GM19452 (cell line): ENCODE measurements around the gene SYTL5.
A peak's percentile ranks its signal among the peaks of the same experiment; 100 is the strongest.

ENCODE experiments used
- ATAC-seq: cut with Tn5 transposase; IDR thresholded peaks from one replicate; pipeline ENCODE4 v1.9.1; 2021; ENCODE audit not compliant: unreplicated experiment

The SYTL5 gene

GRCh38 chrX:38087594-38087993 lies 81.2 kb downstream of the SYTL5 start:
- ATAC-seq, result no peak

GRCh38 chrX:38089173-38089982 lies 83.0 kb downstream of the SYTL5 start:
- ATAC-seq, result no peak

GRCh38 chrX:38095971-38096529 lies 89.7 kb downstream of the SYTL5 start:
- ATAC-seq, result no peak

DNA sequence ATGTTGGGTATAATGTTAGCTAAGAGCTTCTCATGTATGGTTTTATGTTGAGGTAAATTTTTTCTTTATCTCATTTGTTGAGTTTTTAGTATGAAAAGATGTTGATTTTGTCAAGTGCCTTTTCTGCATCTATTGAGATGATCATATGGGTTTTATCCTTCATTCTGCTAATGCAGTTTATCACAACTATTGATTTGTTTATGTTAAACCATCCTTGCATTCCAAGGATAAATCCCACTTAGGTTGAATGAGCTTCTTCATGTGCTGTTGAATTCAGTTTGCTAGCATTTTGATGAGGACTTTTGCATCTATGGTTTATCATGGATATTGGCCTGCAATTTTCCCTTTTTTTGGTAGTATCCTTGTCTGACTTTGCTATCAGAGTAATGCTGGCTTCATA lies 93.3 kb downstream of the SYTL5 start:
- ATAC-seq, result no peak

DNA sequence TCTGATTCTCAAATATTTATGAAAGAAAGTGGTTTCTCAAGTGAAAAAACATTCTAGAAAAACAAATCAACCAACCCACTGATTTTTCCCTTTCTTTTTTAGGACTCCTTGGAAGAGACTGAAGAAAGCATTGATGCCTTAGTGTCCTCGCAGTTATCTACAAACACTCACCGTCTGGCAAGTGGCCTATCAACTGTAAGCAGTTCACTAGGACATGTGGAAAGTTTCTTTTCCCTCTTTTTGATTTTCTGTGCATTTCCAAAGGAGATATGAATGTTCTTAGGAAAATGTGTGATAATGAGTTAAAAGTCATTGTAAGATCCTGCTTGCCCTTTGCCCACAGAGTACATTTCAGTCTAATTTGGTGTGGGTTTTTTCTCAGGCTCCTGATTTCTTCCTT lies 95.9 kb downstream of the SYTL5 start:
- ATAC-seq, result no peak

DNA sequence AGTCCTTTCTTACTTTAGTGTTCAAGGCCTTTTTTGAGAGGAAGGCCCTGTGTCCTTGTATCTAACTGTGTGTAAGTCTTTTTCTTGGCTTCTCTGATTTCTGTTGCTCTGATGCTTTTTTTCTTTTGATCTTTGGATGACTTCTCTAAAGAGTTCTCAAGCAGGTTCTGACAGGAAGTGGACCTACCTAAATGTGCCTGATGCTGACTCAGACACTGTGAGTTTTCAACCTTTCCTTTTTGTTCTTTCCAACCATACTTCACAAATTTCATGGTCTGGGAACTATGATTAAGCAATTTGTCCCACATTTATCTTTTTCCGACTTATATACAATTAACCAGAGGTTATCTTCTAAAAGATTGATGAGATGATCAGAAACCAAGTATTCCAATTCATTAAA lies 96.5 kb downstream of the SYTL5 start:
- ATAC-seq, result no peak

GRCh38 chrX:38103857-38104812 lies 97.8 kb downstream of the SYTL5 start:
- ATAC-seq, result peak; percentile 84

- no peak for ATAC-seq
Measured at GRCh38 chrX:38105216-38105725, 98.9 kb downstream of the SYTL5 start.

DNA sequence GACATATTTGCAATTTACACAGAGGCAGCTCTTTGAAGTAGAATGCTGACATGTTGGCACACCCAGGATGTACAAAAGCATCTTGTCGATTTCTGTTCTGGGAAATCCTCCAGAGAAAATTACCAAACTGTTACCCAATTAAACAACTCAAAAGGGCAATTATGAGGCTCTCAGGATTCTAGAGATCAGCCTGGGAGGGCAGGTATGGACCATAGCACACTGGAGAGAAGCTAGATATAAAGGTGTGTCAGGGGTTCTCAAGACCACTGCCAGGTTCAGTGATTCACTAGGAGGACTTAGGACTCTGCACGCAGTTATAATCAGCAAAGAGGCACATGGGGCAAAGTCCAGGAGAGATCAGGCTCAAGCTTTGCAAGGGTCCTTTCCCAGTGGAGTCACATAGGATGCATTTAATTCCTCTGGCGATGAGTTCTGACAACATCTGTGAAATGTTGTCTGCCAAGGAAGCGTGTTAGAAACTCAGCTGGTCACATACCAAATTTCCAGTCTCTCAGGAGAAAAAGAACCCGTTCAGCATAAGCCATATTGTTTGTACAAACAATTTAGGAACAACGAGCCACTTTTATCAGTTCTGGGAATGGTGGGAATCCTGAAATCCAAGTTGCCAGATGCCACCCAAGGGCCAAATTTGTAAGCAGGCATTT lies 100.8 kb downstream of the SYTL5 start:
- ATAC-seq, result no peak

GRCh38 chrX:38108364-38108763 lies 102.0 kb downstream of the SYTL5 start:
- ATAC-seq, result no peak

- no peak for ATAC-seq
Measured at GRCh38 chrX:38109042-38109898, 102.9 kb downstream of the SYTL5 start.

- ATAC-seq, result no peak
Measured at GRCh38 chrX:38110231-38110630, 103.9 kb downstream of the SYTL5 start.

DNA sequence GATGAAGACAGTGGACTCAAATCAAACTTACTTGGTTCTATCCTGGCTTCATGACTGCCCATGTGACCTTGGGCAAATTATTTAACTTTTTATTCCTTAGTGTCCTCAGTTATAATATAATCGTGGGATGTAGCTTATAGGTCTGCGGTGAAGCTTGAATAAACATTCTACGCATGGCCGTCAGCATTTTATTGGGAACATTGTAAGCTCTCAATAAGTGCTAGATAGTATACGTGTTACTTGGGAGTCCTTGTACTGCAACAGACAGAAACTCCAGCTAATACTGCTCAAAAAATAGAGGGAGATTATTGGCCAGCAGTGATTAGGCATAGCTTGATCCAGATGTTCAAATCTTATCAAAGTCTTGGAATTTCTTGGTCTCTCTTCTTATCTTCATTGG lies 104.8 kb downstream of the SYTL5 start:
- no peak for ATAC-seq

GRCh38 chrX:38112566-38112965 lies 106.2 kb downstream of the SYTL5 start:
- peak; percentile 86 for ATAC-seq

GRCh38 chrX:38116706-38117105 lies 110.4 kb downstream of the SYTL5 start:
- no peak for ATAC-seq

DNA sequence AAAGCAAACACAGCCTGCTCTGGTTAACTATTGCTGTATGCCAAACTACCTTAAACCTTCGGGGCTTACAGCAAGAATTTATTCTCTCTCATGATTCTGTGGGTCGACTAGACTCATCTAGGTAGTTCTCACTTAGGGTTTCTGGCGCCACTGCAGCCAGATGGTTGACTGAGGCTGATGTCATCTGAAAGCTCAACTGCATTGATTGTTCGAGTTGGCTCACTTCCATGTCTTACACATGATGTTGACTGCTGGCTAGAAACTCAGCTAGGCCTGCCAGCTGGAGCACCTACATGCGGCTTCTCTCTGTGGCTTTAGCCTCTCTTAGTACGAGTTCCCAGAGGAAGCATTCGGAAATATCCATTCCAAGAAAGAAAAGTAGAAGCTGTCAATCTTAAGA lies 111.1 kb downstream of the SYTL5 start:
- no peak for ATAC-seq

DNA sequence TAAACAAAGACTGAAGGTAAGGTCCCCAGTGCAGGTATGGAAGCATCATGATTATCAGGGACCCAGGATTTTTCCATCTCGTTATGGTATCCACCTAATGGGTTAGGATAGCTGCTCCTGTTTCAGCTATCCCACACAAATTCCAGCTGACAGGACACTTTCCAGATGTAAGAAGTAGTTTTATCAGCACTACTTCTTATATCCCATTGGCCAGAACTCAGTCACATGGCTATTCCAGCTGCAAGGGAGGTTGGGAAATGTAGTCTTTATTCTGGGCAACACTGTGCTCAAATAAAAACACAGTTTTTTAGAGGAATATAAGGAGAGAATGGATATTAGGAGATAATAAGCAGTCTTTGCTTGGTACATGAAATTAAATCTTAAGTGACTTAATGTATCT lies 117.6 kb downstream of the SYTL5 start:
- ATAC-seq, result no peak

DNA sequence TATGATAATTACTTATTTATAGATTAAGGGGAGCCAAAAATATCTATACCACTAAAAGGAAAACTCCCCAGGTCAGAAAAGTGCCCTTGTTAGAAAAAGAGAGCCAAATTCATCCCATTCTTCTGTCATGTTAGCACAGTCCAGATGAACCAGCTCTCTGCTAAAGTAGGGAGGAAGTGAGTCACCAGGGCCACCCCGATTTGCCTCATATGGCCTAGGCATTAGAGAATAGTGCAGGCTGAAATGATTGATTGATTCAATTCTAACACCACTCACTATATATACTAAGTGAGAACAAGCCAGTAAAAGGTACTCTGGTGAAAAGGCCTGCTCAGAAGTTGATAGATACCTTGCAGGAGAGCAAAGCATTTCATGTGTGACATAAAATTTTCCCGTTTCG lies 119.8 kb downstream of the SYTL5 start:
- ATAC-seq, result no peak

- no peak for ATAC-seq
Measured at GRCh38 chrX:38127961-38128360, 121.6 kb downstream of the SYTL5 start.

DNA sequence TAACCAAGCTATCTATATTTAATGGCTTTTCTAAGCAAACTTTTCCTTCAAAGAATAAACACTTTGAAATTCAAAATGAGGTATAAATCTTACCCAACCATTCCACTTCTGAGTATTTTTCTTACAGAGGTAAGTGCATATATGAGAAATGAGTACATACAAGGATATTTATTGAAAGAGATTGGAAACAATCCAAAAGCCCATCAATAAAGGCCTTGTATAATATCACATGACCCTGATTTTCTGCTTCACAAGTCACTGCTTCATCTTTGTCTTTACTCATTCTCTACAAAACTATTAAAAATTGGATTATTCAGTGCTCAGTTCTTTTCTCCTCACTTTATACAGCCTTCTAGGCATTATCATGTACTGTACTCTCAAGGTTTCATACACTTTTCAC lies 123.0 kb downstream of the SYTL5 start:
- no peak for ATAC-seq
